ENCODE measurements around the gene IDUA. TPM values are rescaled to one million over a fixed set of nuclear protein-coding genes. Genes with fewer than 3 reads are reported as not detected.

The IDUA gene
- total and polyA plus RNA-seq, 2 of the 4 experiments (the other 2 are of a cell fraction) = 0.72 to 12.5 TPM

DNA sequence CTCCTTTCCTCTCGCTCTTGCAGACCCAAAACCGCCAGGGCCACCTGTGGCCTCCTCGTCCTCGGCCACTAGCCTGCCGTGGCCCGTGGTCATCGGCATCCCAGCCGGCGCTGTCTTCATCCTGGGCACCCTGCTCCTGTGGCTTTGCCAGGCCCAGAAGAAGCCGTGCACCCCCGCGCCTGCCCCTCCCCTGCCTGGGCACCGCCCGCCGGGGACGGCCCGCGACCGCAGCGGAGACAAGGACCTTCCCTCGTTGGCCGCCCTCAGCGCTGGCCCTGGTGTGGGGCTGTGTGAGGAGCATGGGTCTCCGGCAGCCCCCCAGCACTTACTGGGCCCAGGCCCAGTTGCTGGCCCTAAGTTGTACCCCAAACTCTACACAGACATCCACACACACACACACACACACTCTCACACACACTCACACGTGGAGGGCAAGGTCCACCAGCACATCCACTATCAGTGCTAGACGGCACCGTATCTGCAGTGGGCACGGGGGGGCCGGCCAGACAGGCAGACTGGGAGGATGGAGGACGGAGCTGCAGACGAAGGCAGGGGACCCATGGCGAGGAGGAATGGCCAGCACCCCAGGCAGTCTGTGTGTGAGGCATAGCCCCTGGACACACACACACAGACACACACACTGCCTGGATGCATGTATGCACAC is 38.2 kb downstream of the IDUA start:
- H3K18ac ChIP-seq (ENCODE audit: low read depth, low read length) = no peak overlapping the region
- H4K5ac ChIP-seq (ENCODE audit: low read depth, low read length) = no peak overlapping the region
- no peaks in the 10 kb centered on the region for H3K9me3 ChIP-seq (ENCODE audit: control insufficient read depth, insufficient read depth, low read length)
- H4K91ac ChIP-seq (ENCODE audit: insufficient read depth, low read depth, low read length) = no peak overlapping the region
- H4K8ac ChIP-seq (ENCODE audit: low read depth in 2 of 2, low read length in 2 of 2) = no peak overlapping the region
- peaks cover 23% of the 10 kb centered on the region for H3K36me3 ChIP-seq (ENCODE audit: control insufficient read depth, insufficient read depth, low read length)
- CTCF ChIA-PET = no interaction called here
- no peak overlapping the region for H3K4ac ChIP-seq (ENCODE audit: low read depth, low read length)
- POLR2A ChIA-PET (ENCODE audit: unreplicated experiment) = no interaction called here
- ATAC-seq (ENCODE audit: low read depth) (no peak), DNase-seq (no peak)
- H3K23ac ChIP-seq (ENCODE audit: low read depth, low read length) = no peak overlapping the region
- no peak overlapping the region for H3K27ac ChIP-seq (ENCODE audit: insufficient read depth, low read length)
- intact Hi-C loops (cut with micrococcal nuclease) = no loop called here
- H2AK5ac ChIP-seq (ENCODE audit: low read depth, low read length) = no peak overlapping the region
- in situ Hi-C loops (cut with MboI; ENCODE audit: low sequenced_read_pairs) = no loop called here
- H3K4me3 ChIP-seq (ENCODE audit: insufficient read depth, low read depth, low read length) = no peak overlapping the region
- H3K9ac ChIP-seq (ENCODE audit: low read depth, low read length) = no peak overlapping the region
- H3K79me1 ChIP-seq (ENCODE audit: low read depth in 1 of 2, low read length in 2 of 2) = no peaks in the 10 kb centered on the region
- dilution Hi-C loops (cut with HindIII; ENCODE audit: low sequenced_read_pairs, unreplicated experiment) = no loop called here
- H3K4me2 ChIP-seq (ENCODE audit: low read depth, low read length) = no peak overlapping the region
- no peak overlapping the region for H2BK15ac ChIP-seq (ENCODE audit: low read depth, low read length)
- H3K27me3 ChIP-seq (ENCODE audit: control insufficient read depth, insufficient read depth, low read length) = no peaks in the 10 kb centered on the region
- no peak overlapping the region for H2BK20ac ChIP-seq (ENCODE audit: low read depth, low read length)
- peaks cover 11% of the 10 kb centered on the region; the same call in 1 of the 2 replicates for H4K20me1 ChIP-seq (ENCODE audit: insufficient read depth, low read length)
- WGBS, 2 experiments (ENCODE audit: extremely low coverage in 2 of 2, insufficient read length in 1 of 2) = 91% methylated on average over 11 of the region's 32 CpGs; no CpG with 5 or more reads in 1 of the 2 experiments
- H2BK120ac ChIP-seq (ENCODE audit: low read depth, low read length) = no peak overlapping the region
- TF ChIP-seq MAFK (IDR thresholded peaks at IDR 0.05; ENCODE audit: low read depth, low read length) = no peak
- no peak for TF ChIP-seq SMC3 (IDR thresholded peaks at IDR 0.05; ENCODE audit: low read depth, low read length)
- TF ChIP-seq RFX5 (IDR thresholded peaks at IDR 0.05; ENCODE audit: low read depth, low read length) = no peak
- TF ChIP-seq, protein P1, sequence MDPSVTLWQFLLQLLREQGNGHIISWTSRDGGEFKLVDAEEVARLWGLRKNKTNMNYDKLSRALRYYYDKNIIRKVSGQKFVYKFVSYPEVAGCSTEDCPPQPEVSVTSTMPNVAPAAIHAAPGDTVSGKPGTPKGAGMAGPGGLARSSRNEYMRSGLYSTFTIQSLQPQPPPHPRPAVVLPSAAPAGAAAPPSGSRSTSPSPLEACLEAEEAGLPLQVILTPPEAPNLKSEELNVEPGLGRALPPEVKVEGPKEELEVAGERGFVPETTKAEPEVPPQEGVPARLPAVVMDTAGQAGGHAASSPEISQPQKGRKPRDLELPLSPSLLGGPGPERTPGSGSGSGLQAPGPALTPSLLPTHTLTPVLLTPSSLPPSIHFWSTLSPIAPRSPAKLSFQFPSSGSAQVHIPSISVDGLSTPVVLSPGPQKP (IDR thresholded peaks at IDR 0.05; ENCODE audit: borderline replicate concordance, low read depth, low read length) = no peak
- no peak for TF ChIP-seq CHD1 (IDR thresholded peaks at IDR 0.05; ENCODE audit: low read depth, low read length)
- no peak overlapping the region for H3K14ac ChIP-seq (replicated peaks; ENCODE audit: low read depth, low read length)
- no peak overlapping the region for H3K56ac ChIP-seq (ENCODE audit: extremely low read depth, insufficient read depth, low read length)
- BruUV-seq (replicated peaks) = no TSS peak
- H2AFZ ChIP-seq (replicated peaks; ENCODE audit: low read length, poor library complexity) = no peak overlapping the region
- no peak overlapping the region for H2AK9ac ChIP-seq (replicated peaks; ENCODE audit: low read depth, low read length, poor library complexity)
- H2BK5ac ChIP-seq (ENCODE audit: low read depth, low read length, poor library complexity, severe bottlenecking) = no peak overlapping the region
- peaks cover 4% of the 10 kb centered on the region; the same call in 1 of the 2 replicates for H3K4me1 ChIP-seq (ENCODE audit: control insufficient read depth, insufficient read depth, low read length)
- H3K9me1 ChIP-seq (ENCODE audit: insufficient read depth, low read length) = peaks cover 11% of the 10 kb centered on the region
